K562 (cell line): Measurements from ENCODE around the gene VHLL. TPM values are rescaled to one million over a fixed set of nuclear protein-coding genes. Genes with fewer than 3 reads are reported as not detected.

Experiments
- ATF1 ChIP-seq, 2 experiments: fragments of 450-650 bp in 1 of 2; IDR thresholded peaks; 2 replicates each; pipeline ENCODE4 v1.6.1; 2016; ENCODE audit warnings: missing compliant biosample characterization in 1 of 2, missing genetic modification characterization in 1 of 2
- ATF7 ChIP-seq: fragments of 450-650 bp; IDR thresholded peaks from 2 replicates; pipeline ENCODE4 v1.7.1; 2014; ENCODE audit warnings: mild to moderate bottlenecking, moderate library complexity
- CBX1 ChIP-seq: sonication (generic); IDR thresholded peaks from 2 replicates; pipeline ENCODE4 v1.6.1; 2016; ENCODE audit warnings: antibody characterized with exemption, low read depth, mild to moderate bottlenecking
- CHCHD3 ChIP-seq: fragments of 250-450 bp; sonication (Bioruptor Pico); IDR thresholded peaks from 2 replicates; pipeline ENCODE4 v2.1.2; 2022; ENCODE audit warnings: mild to moderate bottlenecking
- CHD1 ChIP-seq: fragments of 200-600 bp; sonication (generic); IDR thresholded peaks from one replicate; pipeline ENCODE4 v1.6.1; 2012; ENCODE audit warnings: mild to moderate bottlenecking, moderate library complexity, low read length, inconsistent platforms
- FOXP1 ChIP-seq: sonication (generic); formaldehyde crosslinking; IDR thresholded peaks from 2 replicates; pipeline ENCODE4 v1.8.0; 2022; ENCODE audit warnings: mild to moderate bottlenecking, missing genetic modification reagents
- IRF1 ChIP-seq: sonication (generic); formaldehyde crosslinking; IDR thresholded peaks from 2 replicates; pipeline ENCODE4 v1.8.0; 2022; ENCODE audit warnings: missing genetic modification reagents, mild to moderate bottlenecking, borderline replicate concordance
- KDM5B ChIP-seq: fragments of 200-600 bp; sonication (generic); IDR thresholded peaks from 2 replicates; pipeline ENCODE4 v1.6.1; 2012; ENCODE audit warnings: low read depth, mild to moderate bottlenecking, moderate library complexity, low read length, control low read depth, inconsistent platforms; ENCODE audit not compliant: insufficient replicate concordance
- RBBP5 ChIP-seq: fragments of 200-600 bp; sonication (generic); IDR thresholded peaks from 2 replicates; pipeline ENCODE4 v1.6.1; 2012; ENCODE audit warnings: borderline replicate concordance, mild to moderate bottlenecking, low read length, control low read depth, inconsistent platforms; ENCODE audit not compliant: insufficient read depth, poor library complexity, severe bottlenecking
- RBFOX2 ChIP-seq: fragments of 200-400 bp; formaldehyde crosslinking; IDR thresholded peaks from 2 replicates; pipeline ENCODE4 v1.6.1; 2017; ENCODE audit warnings: low read depth, mild to moderate bottlenecking, low read length, moderate library complexity
- RFX5 ChIP-seq: IDR thresholded peaks from 2 replicates; pipeline ENCODE4 v1.6.1; 2011; ENCODE audit warnings: low read depth, mild to moderate bottlenecking, improper control_type of control experiment, low read length
- SRSF9 ChIP-seq: fragments of 200-400 bp; formaldehyde crosslinking; IDR thresholded peaks from 2 replicates; pipeline ENCODE4 v1.6.1; 2017; ENCODE audit warnings: low read depth, low read length, borderline replicate concordance
- THRAP3 ChIP-seq: fragments of 450-650 bp; IDR thresholded peaks from 2 replicates; pipeline ENCODE4 v1.6.1; 2016; ENCODE audit warnings: mild to moderate bottlenecking, inconsistent platforms, borderline replicate concordance
- ZFP36 ChIP-seq: fragments of 150-350 bp; IDR thresholded peaks from 2 replicates; pipeline ENCODE4 v1.6.1; 2018; ENCODE audit warnings: low read length, low read depth; ENCODE audit not compliant: partially characterized antibody
- ZNF277 ChIP-seq: fragments of 250-450 bp; sonication (Bioruptor Pico); IDR thresholded peaks from 2 replicates; pipeline ENCODE4 v1.8.0; 2022; ENCODE audit warnings: inconsistent platforms, mild to moderate bottlenecking, moderate library complexity, borderline replicate concordance
- ZNF311 ChIP-seq: fragments of 250-450 bp; sonication (Bioruptor Pico); IDR thresholded peaks from 2 replicates; pipeline ENCODE4 v1.4.0; 2020; ENCODE audit warnings: mild to moderate bottlenecking, moderate library complexity
- ZNF318 ChIP-seq, 2 experiments: fragments of 450-650 bp; IDR thresholded peaks; 2 replicates each; pipeline ENCODE4 v1.6.1; 2016; ENCODE audit warnings: mild to moderate bottlenecking in 2 of 2, borderline replicate concordance in 1 of 2, low read depth in 1 of 2, moderate library complexity in 1 of 2
- polyA plus RNA-seq, 8 experiments: library from polyadenylated mRNA; depleted of rRNA in 4 of 8; stranded (reverse) in 5 of 8; unstranded in 3 of 8; fragments of >200 nt; fragmentation: Nextera tagmentation in 2 of 8; fragmentation: Illumina TruSeq in 1 of 8; extraction: Ambion mirVana in 2 of 8; extraction: Trizol in 1 of 8; gene quantifications; 2 replicates each; pipeline versions ENCODE4 v1.2.1 to v1.2.3, GENCODE V29; 2011 to 2014; ENCODE audit warnings: inconsistent platforms in 1 of 8, missing spikeins in 1 of 8
- total RNA-seq, 7 experiments: library from RNA; depleted of rRNA in 6 of 7; stranded (reverse); fragments of >200 nt in 6 of 7; fragmentation: Illumina TruSeq in 2 of 7; extraction: Trizol in 2 of 7; gene quantifications; 2 replicates each; pipeline versions ENCODE4 v1.2.1 to v1.2.3, GENCODE V29; 2011 to 2021; ENCODE audit warnings: low replicate concordance in 1 of 7

Gene VHLL
- total and polyA plus RNA-seq, 9 of the 15 experiments (the other 6 are each of a cell fraction or from before 2014, with no cell fraction given): not detected

DNA sequence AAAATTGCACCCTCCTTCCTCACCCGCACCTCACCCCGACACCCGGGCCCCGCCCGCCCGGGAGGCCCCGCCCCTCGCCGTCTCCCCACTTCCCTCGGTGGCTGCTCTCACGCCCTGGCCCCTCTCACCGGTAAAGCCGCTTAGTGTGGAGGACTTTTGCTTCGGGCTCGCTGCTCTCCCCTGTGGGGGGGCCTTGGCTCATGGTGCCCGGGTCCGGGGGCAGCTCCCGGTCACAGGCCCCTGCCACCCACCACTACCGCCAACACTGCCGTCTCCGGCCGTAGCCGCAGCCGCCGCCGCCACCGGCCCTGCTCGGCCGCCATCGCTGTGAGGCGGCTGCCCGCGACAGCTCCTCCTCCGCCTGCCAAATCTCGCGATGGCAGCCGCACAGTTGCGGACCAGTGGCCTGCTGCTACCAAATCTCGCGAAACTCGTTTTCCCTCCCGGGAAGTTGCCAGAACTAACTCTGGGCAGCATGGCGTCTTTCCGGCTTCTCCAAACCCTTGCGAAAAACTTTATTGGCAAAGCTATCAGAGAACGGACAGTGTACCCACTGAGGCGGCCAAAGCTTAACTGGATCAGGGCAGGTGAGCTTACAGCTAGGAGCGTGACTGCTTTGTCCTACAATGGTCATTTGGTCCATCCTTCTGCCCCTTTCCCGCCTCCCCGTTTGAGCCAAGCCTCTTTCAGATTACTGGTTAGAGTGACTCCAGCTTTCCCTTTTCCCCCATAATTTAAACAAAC lies 16.5 kb downstream of the VHLL start, which contains the start of gene SMG5 (continued):
- TF ChIP-seq KDM5B (peak; percentile 93), FOXP1 (CRISPR knock-in tag) (no peak), ZFP36 (peak; percentile 14), ATF7 (peak; percentile 80), ZNF318 (IDR thresholded peaks at IDR 0.05; ENCODE audit: borderline replicate concordance in 1 of 2, low read depth in 1 of 2) (no peak), RFX5 (no peak), ATF1 (CRISPR knock-in tag; IDR thresholded peaks at IDR 0.05) (no peak), ATF1 (tag; IDR thresholded peaks at IDR 0.05) (peak; percentile 90), IRF1 (CRISPR knock-in tag) (no peak), RBBP5 (peak; percentile 89), CHCHD3 (CRISPR knock-in tag) (peak; percentile 57; the same call in 1 of the 2 replicates), CHD1 (no peak), SRSF9 (no peak), THRAP3 (no peak), RBFOX2 (peak; percentile 100), CBX1 (peak; percentile 70; the same call in 1 of the 2 replicates), ZNF277 (CRISPR knock-in tag) (no peak), ZNF311 (no peak)
